Chondrocyte (in vitro differentiated cells): ENCODE measurements around the gene ZNF521. TPM values are rescaled to one million over a fixed set of nuclear protein-coding genes. Genes with fewer than 3 reads are reported as not detected.

Experiments
- DNase-seq: peaks from one replicate; pipeline ENCODE4 v3.0.0; 2021; ENCODE audit warnings: mixed read lengths, low spot score
- H3K27ac Mint-ChIP-seq: one replicate; pipeline ENCODE4 v1.8.0; 2021; ENCODE audit warnings: mild to moderate bottlenecking, moderate library complexity, mixed read lengths; ENCODE audit not compliant: unreplicated experiment
- H3K27me3 Mint-ChIP-seq: 2 replicates; pipeline ENCODE4 v1.8.0; 2021; ENCODE audit warnings: low read depth, mixed read lengths
- H3K36me3 Mint-ChIP-seq: 2 replicates; pipeline ENCODE4 v1.8.0; 2021; ENCODE audit warnings: low read depth, mixed read lengths
- H3K4me1 Mint-ChIP-seq: 2 replicates; pipeline ENCODE4 v1.8.0; 2021; ENCODE audit warnings: low read depth, mild to moderate bottlenecking, mixed read lengths
- H3K4me3 Mint-ChIP-seq: one replicate; pipeline ENCODE4 v1.8.0; 2021; ENCODE audit warnings: mild to moderate bottlenecking, moderate library complexity, mixed read lengths; ENCODE audit not compliant: unreplicated experiment
- H3K9me3 Mint-ChIP-seq: 2 replicates; pipeline ENCODE4 v1.8.0; 2021; ENCODE audit warnings: low read depth, mixed read lengths
- total RNA-seq: library from RNA; stranded (reverse); gene quantifications from 3 replicates; pipeline ENCODE4 v1.2.1, GENCODE V29; 2021
- TF ChIP-seq, protein P1 (sequence below): fragments of 200-600 bp; sonication (generic); IDR thresholded peaks from 2 replicates; pipeline ENCODE4 v1.5.0; 2021; ENCODE audit warnings: antibody characterized with exemption, mild to moderate bottlenecking, moderate library complexity

ZNF521 gene
- total RNA-seq, 1 donor from 2014 or later: 29.7 TPM

DNA sequence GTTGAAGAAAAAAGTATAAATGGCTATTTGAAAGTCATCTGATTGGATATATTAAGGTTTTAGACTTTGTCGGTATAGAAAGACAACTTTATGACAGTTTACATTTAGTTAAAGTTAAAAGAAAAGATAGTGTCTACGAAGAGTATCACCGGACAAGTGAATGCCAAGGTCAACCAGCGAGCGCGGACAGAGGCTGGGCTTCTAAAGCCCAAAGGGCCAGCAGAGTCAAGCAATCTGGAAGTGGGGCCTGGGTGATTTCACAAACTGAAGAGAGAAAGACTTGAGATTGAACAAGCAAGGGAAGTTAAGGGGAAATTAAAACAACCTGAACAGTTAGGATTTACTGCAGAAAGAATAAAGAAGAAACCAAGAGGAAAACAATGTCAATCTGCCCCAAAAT is 16.3 kb downstream of the ZNF521 start:
- peaks cover 2% of the 10 kb centered on the region for H3K36me3 Mint-ChIP-seq
- no peak overlapping the region for H3K27ac Mint-ChIP-seq
- no peaks in the 10 kb centered on the region for H3K27me3 Mint-ChIP-seq
- TF ChIP-seq, protein P1, sequence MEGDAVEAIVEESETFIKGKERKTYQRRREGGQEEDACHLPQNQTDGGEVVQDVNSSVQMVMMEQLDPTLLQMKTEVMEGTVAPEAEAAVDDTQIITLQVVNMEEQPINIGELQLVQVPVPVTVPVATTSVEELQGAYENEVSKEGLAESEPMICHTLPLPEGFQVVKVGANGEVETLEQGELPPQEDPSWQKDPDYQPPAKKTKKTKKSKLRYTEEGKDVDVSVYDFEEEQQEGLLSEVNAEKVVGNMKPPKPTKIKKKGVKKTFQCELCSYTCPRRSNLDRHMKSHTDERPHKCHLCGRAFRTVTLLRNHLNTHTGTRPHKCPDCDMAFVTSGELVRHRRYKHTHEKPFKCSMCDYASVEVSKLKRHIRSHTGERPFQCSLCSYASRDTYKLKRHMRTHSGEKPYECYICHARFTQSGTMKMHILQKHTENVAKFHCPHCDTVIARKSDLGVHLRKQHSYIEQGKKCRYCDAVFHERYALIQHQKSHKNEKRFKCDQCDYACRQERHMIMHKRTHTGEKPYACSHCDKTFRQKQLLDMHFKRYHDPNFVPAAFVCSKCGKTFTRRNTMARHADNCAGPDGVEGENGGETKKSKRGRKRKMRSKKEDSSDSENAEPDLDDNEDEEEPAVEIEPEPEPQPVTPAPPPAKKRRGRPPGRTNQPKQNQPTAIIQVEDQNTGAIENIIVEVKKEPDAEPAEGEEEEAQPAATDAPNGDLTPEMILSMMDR: no peak
- no peak overlapping the region for H3K4me3 Mint-ChIP-seq
- peaks cover 19% of the 10 kb centered on the region for H3K4me1 Mint-ChIP-seq
- H3K9me3 Mint-ChIP-seq: no peaks in the 10 kb centered on the region
- no peak for DNase-seq

GRCh38 chr18:25335062-25335461 is 16.9 kb downstream of the ZNF521 start:
- H3K36me3 Mint-ChIP-seq: peaks cover 2% of the 10 kb centered on the region
- no peak overlapping the region for H3K27ac Mint-ChIP-seq
- no peaks in the 10 kb centered on the region for H3K9me3 Mint-ChIP-seq
- no peak overlapping the region for H3K4me3 Mint-ChIP-seq
- TF ChIP-seq, protein P1: no peak
- no peak for DNase-seq
- H3K4me1 Mint-ChIP-seq: peaks cover 21% of the 10 kb centered on the region
- no peaks in the 10 kb centered on the region for H3K27me3 Mint-ChIP-seq

DNA sequence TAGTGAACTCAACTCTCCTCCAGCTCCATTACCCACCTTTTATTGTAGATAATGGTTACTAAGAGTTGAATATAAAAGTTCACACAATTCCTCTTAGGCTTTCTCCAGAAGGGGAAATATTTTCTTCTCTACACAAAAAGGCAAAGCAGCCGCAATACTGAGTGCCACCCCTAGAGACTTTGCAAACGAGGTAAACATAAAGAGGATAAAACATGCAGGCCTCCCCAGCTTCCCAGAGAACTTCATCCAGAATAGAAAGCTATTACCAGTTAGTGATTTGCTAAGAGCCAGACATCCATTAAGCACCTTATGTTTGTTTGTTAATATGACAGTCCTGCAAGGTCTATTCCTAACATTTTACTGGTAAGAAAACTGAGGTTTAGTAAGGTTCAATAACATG is 17.4 kb downstream of the ZNF521 start:
- Mint-ChIP-seq H3K4me1 (peaks cover 21% of the 10 kb centered on the region), H3K27ac (no peak overlapping the region), H3K9me3 (no peaks in the 10 kb centered on the region), H3K4me3 (no peak overlapping the region), H3K36me3 (peaks cover 2% of the 10 kb centered on the region), H3K27me3 (no peaks in the 10 kb centered on the region)
- no peak for DNase-seq
- TF ChIP-seq, protein P1: peak; percentile 32

DNA sequence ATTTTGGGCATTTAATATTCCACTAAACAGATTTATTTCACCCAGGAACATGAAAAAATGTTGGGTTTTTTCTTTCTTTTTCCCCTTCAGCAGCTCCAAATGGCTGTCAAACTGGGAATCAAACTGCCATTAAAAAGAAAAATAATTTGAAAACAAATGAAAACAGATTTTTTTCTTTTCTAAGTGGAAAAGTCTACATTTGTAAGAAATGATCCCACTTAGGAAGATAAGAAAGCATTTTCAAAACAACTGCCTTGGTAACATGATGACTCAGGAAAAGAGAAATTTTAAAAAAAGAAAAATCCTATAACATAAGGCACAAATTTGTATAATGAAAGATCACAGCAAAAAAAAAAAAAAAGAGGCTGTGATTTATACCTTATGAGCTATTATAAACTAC is 20.0 kb downstream of the ZNF521 start:
- Mint-ChIP-seq H3K4me3 (no peak overlapping the region), H3K4me1 (peaks cover 33% of the 10 kb centered on the region), H3K9me3 (no peaks in the 10 kb centered on the region), H3K36me3 (peaks cover 2% of the 10 kb centered on the region), H3K27me3 (no peaks in the 10 kb centered on the region), H3K27ac (no peak overlapping the region)
- TF ChIP-seq, protein P1: no peak
- DNase-seq: no peak

- DNase-seq: no peak
- Mint-ChIP-seq H3K4me3 (no peak overlapping the region), H3K27ac (no peak overlapping the region), H3K4me1 (peaks cover 47% of the 10 kb centered on the region), H3K36me3 (peaks cover 2% of the 10 kb centered on the region), H3K27me3 (no peaks in the 10 kb centered on the region), H3K9me3 (no peaks in the 10 kb centered on the region)
- TF ChIP-seq, protein P1: no peak
These were observed 22.2 kb downstream of the ZNF521 start for GRCh38 chr18:25329783-25330182.
